HEK293 (cell line): ENCODE results near the gene DYNC2I2.

Source experiments
- HOXA7 ChIP-seq: sonication (generic); formaldehyde crosslinking; IDR thresholded peaks from 2 replicates; pipeline ENCODE4 v1.8.1; 2022; ENCODE audit warnings: missing genetic modification reagents, borderline replicate concordance
- HOXC10 ChIP-seq: sonication (generic); formaldehyde crosslinking; IDR thresholded peaks from 2 replicates; pipeline ENCODE4 v1.8.1; 2023; ENCODE audit warnings: mild to moderate bottlenecking, missing genetic modification reagents
- KLF16 ChIP-seq: fragments of 450-650 bp; formaldehyde crosslinking; IDR thresholded peaks from 2 replicates; pipeline ENCODE4 v1.5.1; 2017; ENCODE audit warnings: missing biosample characterization, missing genetic modification characterization
- KLF9 ChIP-seq: fragments of 450-650 bp; formaldehyde crosslinking; IDR thresholded peaks from 2 replicates; pipeline ENCODE4 v1.5.1; 2016; ENCODE audit warnings: missing biosample characterization, missing genetic modification characterization, low read depth
- SP3 ChIP-seq: fragments of 450-650 bp; formaldehyde crosslinking; IDR thresholded peaks from 2 replicates; pipeline ENCODE4 v1.5.1; 2016; ENCODE audit warnings: missing biosample characterization, missing genetic modification characterization
- ZBTB8A ChIP-seq: fragments of 450-650 bp; formaldehyde crosslinking; IDR thresholded peaks from 2 replicates; pipeline ENCODE4 v1.5.1; 2016; ENCODE audit warnings: missing biosample characterization, missing genetic modification characterization
- ZNF10 ChIP-seq: fragments of 450-650 bp; formaldehyde crosslinking; IDR thresholded peaks from 2 replicates; pipeline ENCODE4 v1.5.1; 2017; ENCODE audit warnings: missing biosample characterization, missing genetic modification characterization
- ZNF16 ChIP-seq: fragments of 450-650 bp; formaldehyde crosslinking; IDR thresholded peaks from 2 replicates; pipeline ENCODE4 v1.5.1; 2016; ENCODE audit warnings: low read depth, missing biosample characterization, missing genetic modification characterization
- ZNF175 ChIP-seq: fragments of 450-650 bp; formaldehyde crosslinking; IDR thresholded peaks from 2 replicates; pipeline ENCODE4 v1.5.1; 2016; ENCODE audit warnings: missing biosample characterization, missing genetic modification characterization
- ZNF24 ChIP-seq: fragments of 450-650 bp; formaldehyde crosslinking; IDR thresholded peaks from 2 replicates; pipeline ENCODE4 v1.5.1; 2016; ENCODE audit warnings: missing biosample characterization, missing genetic modification characterization
- ZNF341 ChIP-seq: fragments of 450-650 bp; formaldehyde crosslinking; IDR thresholded peaks from 2 replicates; pipeline ENCODE4; 2016; ENCODE audit warnings: low read depth, missing biosample characterization, missing genetic modification characterization
- ZNF362 ChIP-seq: fragments of 450-650 bp; formaldehyde crosslinking; IDR thresholded peaks from 2 replicates; pipeline ENCODE4 v1.5.1; 2016; ENCODE audit warnings: missing biosample characterization, missing genetic modification characterization
- ZNF366 ChIP-seq: fragments of 450-650 bp; formaldehyde crosslinking; conservative IDR thresholded peaks from 2 replicates; pipeline ENCODE4 v1.5.1; 2016; ENCODE audit warnings: missing biosample characterization, missing genetic modification characterization
- ZNF416 ChIP-seq: fragments of 450-650 bp; formaldehyde crosslinking; IDR thresholded peaks from 2 replicates; pipeline ENCODE4 v1.5.1; 2016; ENCODE audit warnings: missing biosample characterization, missing genetic modification characterization
- ZNF423 ChIP-seq: fragments of 450-650 bp; formaldehyde crosslinking; IDR thresholded peaks from 2 replicates; pipeline ENCODE4 v1.5.1; 2016; ENCODE audit warnings: missing biosample characterization, missing genetic modification characterization
- ZNF501 ChIP-seq: fragments of 450-650 bp; formaldehyde crosslinking; IDR thresholded peaks from 2 replicates; pipeline ENCODE4 v1.5.1; 2016; ENCODE audit warnings: missing biosample characterization, missing genetic modification characterization
- ZNF514 ChIP-seq: fragments of 450-650 bp; formaldehyde crosslinking; IDR thresholded peaks from 2 replicates; pipeline ENCODE4 v1.5.1; 2016; ENCODE audit warnings: missing biosample characterization, missing genetic modification characterization
- ZNF518A ChIP-seq: fragments of 450-650 bp; formaldehyde crosslinking; conservative IDR thresholded peaks from 2 replicates; pipeline ENCODE4 v1.5.1; 2016; ENCODE audit warnings: low read depth, missing biosample characterization, missing genetic modification characterization
- ZNF549 ChIP-seq: fragments of 450-650 bp; IDR thresholded peaks from 2 replicates; pipeline ENCODE4 v1.5.1; 2018; ENCODE audit warnings: missing biosample characterization, missing genetic modification characterization, mild to moderate bottlenecking, inconsistent platforms, moderate library complexity
- ZNF596 ChIP-seq: fragments of 450-650 bp; IDR thresholded peaks from 2 replicates; pipeline ENCODE4 v1.5.0; 2018; ENCODE audit warnings: missing biosample characterization, mild to moderate bottlenecking, missing genetic modification characterization, moderate library complexity
- ZNF600 ChIP-seq: fragments of 450-650 bp; formaldehyde crosslinking; IDR thresholded peaks from 2 replicates; pipeline ENCODE4 v1.5.1; 2016; ENCODE audit warnings: missing biosample characterization, missing genetic modification characterization
- ZNF677 ChIP-seq: fragments of 450-650 bp; IDR thresholded peaks from 2 replicates; pipeline ENCODE4 v1.5.0; 2018; ENCODE audit warnings: missing biosample characterization, mild to moderate bottlenecking, missing genetic modification characterization, moderate library complexity
- ZNF76 ChIP-seq: fragments of 450-650 bp; formaldehyde crosslinking; IDR thresholded peaks from 2 replicates; pipeline ENCODE4; 2016; ENCODE audit warnings: low read depth, missing biosample characterization, missing genetic modification characterization, borderline replicate concordance
- ZSCAN16 ChIP-seq: fragments of 450-650 bp; formaldehyde crosslinking; IDR thresholded peaks from 2 replicates; pipeline ENCODE4 v1.5.1; 2016; ENCODE audit warnings: missing biosample characterization, missing genetic modification characterization
- ZSCAN18 ChIP-seq: fragments of 450-650 bp; formaldehyde crosslinking; IDR thresholded peaks from 2 replicates; pipeline ENCODE4 v1.5.1; 2016; ENCODE audit warnings: missing biosample characterization, missing genetic modification characterization
- ZSCAN4 ChIP-seq: fragments of 450-650 bp; formaldehyde crosslinking; IDR thresholded peaks from 2 replicates; pipeline ENCODE4 v1.5.1; 2017; ENCODE audit warnings: missing biosample characterization, missing genetic modification characterization
- TF ChIP-seq, protein P1 (sequence below): fragments of 450-650 bp; formaldehyde crosslinking; IDR thresholded peaks from 2 replicates; pipeline ENCODE4 v1.5.1; 2017; ENCODE audit warnings: missing biosample characterization, mild to moderate bottlenecking, missing genetic modification characterization, moderate library complexity
- TF ChIP-seq, protein P2 (sequence below): fragments of 450-650 bp; formaldehyde crosslinking; IDR thresholded peaks from 2 replicates; pipeline ENCODE4 v1.5.1; 2016; ENCODE audit warnings: missing biosample characterization, missing genetic modification characterization

The DYNC2I2 gene

DNA sequence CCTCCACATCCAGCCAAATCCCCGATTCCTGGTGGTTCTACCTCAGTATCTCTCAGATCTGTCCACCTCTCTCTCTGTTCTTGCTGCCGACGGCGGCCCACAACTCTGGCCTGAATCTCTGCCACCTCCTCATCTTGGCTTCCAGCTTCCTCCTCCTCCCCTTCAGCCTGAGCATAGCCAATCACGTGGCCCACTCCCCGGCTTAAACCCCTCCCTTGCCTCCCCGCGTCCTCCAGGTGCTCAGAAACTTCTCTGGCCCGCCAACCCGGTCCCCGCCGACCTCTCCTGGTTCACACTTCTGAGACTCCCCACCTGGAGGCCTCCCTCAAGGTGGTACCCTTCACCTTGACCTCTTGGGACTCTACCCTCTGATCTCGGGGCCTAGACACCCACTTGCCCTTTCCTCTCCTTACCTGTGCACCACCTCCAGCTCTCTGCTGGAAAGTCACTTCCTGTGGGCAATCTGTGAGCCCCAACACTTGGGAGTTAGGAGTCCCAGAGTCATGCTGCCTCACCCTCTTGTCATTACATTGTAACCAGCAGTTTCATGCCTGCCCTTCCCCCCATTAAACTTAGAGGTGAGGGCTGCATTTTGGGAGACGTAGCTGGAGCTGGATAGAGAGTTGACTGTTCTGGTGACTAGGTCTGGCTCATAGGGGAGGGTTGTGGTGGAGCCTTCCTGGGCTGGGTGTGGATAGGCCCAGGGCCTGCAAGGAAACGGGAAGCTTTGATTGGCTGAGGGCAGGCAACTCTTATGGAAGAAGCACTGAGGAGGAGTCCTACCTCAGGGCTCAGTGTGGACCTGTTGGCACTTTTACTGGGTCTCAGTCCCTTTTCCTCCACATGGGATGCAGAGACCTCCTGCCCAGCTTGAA lies 27.9 kb upstream of the DYNC2I2 start (continued):
- TF ChIP-seq ZNF518A (tag by site-specific recombination) (no peak), HOXC10 (CRISPR knock-in tag) (no peak), ZNF416 (tag by site-specific recombination) (no peak), ZNF175 (tag by site-specific recombination) (no peak), ZNF514 (tag by site-specific recombination) (no peak), ZBTB8A (tag by site-specific recombination) (0 out of 2 replicates have a peak, but pooled peaks have one; percentile 9), ZNF501 (tag by site-specific recombination) (0 out of 2 replicates have a peak, but pooled peaks have one; percentile 76), ZSCAN16 (no peak), ZSCAN4 (0 out of 2 replicates have a peak, but pooled peaks have one; percentile 7), ZNF16 (tag by site-specific recombination) (no peak), ZNF366 (tag by site-specific recombination) (peak; percentile 54), HOXA7 (CRISPR knock-in tag) (no peak), ZNF596 (no peak), ZNF341 (tag by site-specific recombination) (0 out of 2 replicates have a peak, but pooled peaks have one; percentile 24), ZNF600 (tag by site-specific recombination) (peak; percentile 100), ZSCAN18 (tag by site-specific recombination) (no peak), ZNF549 (tag by site-specific recombination) (no peak), ZNF76 (tag by site-specific recombination) (no peak; the same call in 1 of the 2 replicates), SP3 (tag by site-specific recombination) (peak; percentile 61), ZNF24 (tag by site-specific recombination) (no peak), KLF9 (0 out of 2 replicates have a peak, but pooled peaks have one; percentile 28), ZNF10 (tag by site-specific recombination) (no peak; the same call in 1 of the 2 replicates), ZNF677 (tag by site-specific recombination) (no peak), ZNF362 (no peak), KLF16 (peak; percentile 36; the same call in 1 of the 2 replicates), ZNF423 (tag by site-specific recombination) (no peak)
- TF ChIP-seq, protein P1, sequence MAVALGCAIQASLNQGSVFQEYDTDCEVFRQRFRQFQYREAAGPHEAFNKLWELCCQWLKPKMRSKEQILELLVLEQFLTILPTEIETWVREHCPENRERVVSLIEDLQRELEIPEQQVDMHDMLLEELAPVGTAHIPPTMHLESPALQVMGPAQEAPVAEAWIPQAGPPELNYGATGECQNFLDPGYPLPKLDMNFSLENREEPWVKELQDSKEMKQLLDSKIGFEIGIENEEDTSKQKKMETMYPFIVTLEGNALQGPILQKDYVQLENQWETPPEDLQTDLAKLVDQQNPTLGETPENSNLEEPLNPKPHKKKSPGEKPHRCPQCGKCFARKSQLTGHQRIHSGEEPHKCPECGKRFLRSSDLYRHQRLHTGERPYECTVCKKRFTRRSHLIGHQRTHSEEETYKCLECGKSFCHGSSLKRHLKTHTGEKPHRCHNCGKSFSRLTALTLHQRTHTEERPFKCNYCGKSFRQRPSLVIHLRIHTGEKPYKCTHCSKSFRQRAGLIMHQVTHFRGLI, result no peak
- TF ChIP-seq, protein P2, sequence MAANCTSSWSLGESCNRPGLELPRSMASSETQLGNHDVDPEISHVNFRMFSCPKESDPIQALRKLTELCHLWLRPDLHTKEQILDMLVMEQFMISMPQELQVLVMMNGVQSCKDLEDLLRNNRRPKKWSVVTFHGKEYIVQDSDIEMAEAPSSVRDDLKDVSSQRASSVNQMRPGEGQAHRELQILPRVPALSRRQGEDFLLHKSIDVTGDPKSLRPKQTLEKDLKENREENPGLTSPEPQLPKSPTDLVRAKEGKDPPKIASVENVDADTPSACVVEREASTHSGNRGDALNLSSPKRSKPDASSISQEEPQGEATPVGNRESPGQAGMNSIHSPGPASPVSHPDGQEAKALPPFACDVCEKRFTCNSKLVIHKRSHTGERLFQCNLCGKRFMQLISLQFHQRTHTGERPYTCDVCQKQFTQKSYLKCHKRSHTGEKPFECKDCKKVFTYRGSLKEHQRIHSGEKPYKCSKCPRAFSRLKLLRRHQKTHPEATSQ (tag by site-specific recombination), result no peak
